Measurements from ENCODE around the gene MFSD12.
"Not testable (repeated sequence)": the region's sequence is repeated elsewhere in the genome, so short reads cannot be mapped to it uniquely, and the experiment has no call there.

The MFSD12 gene

DNA sequence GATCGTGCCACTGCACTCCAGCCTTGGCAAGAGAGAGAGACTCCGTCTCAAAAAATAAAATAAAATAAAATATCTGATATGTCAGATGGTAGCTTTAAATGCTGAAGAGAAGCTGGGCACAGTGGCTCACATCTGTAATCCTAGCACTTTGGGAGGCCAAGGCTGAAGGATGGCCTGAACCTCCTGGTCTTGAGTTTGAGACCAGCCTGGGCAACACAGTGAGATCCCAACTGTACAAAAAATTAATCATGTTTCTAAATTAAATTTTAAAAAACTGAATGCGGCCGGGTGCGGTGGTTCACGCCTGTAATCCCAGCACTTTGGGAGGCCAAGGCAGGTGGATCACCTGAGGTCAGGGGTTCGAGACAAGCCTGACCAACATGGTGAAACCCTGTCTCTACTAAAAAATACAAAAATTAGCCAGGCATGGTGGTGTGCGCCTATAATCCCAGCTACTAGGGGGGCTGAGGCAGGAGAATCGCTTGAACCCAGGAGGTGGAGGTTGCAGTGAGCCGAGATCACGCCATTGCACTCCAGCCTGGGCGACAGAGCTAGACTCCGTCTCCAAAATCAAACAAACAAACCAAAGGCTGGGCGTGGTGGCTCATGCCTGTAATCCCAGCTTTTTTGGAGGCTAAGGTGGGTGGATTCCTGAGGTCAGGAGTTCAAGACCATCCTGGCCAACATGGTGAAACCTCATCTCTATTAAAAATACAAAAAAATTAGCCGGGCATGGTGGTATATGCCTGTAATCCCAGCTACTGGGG is 26.8 kb upstream of the MFSD12 start:
- not testable (repeated sequence) for DNase-seq

GRCh38 chr19:3581792-3582191 is 24.4 kb upstream of the MFSD12 start:
- DNase-seq: not testable (repeated sequence)

DNA sequence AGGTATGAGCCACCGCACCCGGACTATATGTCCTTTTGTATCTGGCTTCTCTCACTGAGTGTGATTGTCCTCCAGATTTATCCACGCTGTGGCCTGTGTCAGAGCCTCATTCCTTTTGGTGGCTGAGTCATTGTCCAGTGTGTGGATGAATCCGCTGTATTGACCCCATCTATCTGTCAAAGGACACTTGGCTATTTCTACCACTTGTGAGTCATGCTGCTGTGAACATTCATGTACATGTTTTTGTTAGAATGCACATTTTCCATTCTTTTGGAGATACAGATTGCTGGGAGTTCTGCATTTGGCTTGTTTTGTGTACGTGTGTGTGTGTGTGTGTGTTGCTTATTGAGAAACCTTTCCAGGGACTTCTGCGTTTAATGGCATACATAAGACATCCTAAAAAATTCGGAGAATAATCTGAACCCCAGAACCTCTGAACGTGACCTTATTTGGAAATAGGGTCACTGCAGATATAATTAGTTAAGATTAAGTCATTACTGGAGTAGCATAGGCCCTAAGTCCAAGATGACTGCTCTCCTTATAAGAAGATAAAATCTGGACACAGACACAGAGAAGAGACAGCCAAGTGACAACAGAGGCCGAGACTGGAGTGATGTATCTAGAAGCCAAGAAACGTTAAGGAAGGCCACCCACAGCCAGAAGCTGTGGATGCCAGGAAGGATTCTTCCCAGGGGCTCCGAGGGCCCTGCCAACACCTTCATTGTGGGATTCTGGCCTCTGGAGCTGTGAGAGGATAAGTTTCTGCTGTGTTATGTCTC is 23.0 kb upstream of the MFSD12 start:
- no peak for DNase-seq

DNA sequence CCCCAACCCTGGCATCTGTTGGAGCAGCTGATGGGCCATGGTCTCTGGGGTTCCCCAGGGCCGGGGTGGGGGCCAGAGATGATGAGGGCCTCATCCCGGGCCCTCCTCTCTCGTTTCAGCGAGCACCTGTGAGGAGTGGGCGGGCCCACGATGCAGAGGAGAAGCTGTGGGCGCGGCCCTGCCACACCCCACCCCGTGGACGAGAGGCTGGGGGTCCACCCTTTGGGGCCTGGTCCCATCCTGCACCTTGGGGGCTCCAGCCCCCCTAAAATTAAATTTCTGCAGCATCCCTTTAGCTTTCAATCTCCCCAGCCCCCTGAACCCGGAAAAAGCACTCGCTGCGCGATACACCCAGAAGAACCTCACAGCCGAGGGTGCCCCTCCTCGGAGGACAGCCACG is 21.0 kb upstream of the MFSD12 start:
- no peak for DNase-seq

GRCh38 chr19:3577723-3578344 is 20.4 kb upstream of the MFSD12 start:
- no peak for DNase-seq

- no peak for DNase-seq
Measured at GRCh38 chr19:3576696-3577443, 19.5 kb upstream of the MFSD12 start.

DNA sequence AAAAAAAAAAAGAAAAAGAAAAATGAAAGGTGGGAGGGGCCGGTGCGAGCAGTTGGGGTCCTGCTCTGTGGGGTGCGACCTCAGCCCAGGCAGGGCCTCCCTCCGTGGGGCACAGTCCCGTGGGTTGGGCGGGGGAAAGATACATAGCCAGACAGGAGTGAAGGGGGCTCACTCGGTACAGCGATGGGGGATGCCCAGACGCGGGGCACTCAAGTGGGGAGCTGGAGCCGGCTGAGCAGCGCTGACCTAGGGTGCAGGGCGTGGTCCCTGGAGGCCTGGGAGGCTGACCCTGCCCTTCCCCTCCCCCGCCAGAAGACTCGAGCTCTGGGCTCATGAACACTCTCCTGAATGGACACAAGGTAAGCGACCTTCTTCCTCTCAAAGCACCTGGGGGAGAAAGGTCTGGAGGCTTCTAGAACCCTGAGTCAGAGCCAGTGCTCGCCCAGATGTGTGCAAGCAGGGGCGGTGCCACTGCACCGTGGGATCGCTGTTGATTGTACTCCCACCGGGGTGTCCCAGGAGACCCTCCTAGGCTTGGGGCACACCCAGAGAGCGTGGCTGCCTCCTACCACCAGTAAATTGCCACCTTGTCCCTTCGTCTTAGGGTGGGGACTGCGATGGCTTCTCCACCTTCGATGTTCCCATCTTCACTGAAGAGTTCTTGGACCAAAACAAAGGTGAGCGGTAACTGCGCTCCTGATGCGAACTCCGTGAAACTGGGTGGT is 18.7 kb upstream of the MFSD12 start:
- no peak for DNase-seq

- no peak for DNase-seq
Measured at GRCh38 chr19:3575260-3575741, 17.9 kb upstream of the MFSD12 start.

GRCh38 chr19:3573858-3574637 is 16.7 kb upstream of the MFSD12 start:
- peak; percentile 70 for DNase-seq

DNA sequence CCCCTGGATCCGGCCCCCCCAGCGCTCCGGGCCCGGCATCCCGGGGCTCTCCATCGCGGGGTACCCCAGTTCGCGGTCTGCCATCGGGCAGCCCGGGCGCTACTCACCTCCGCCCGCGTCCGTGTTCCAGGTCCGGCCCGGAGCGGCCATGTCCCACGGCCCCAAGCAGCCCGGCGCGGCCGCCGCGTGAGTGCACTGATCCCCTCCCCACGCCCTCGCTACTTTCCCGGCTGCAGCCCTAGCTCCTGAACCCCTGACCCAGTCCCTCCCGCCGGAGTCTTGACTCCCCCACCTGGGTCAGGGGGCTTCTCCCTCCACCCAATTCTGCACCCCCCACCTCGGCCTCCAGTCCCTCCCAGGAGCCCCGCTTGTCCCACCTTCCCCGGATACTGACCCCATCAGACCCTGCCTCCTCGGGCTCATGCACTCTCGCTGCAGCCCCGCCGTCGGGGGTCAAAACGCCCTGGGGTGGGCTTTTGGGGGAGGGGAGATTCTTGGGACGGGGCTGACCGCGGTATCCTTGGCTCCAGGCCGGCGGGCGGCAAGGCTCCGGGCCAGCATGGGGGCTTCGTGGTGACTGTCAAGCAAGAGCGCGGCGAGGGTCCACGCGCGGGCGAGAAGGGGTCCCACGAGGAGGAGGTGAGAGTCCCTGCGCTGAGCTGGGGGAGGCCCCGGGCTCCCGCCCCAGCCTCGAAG is 15.9 kb upstream of the MFSD12 start:
- DNase-seq: no peak

DNA sequence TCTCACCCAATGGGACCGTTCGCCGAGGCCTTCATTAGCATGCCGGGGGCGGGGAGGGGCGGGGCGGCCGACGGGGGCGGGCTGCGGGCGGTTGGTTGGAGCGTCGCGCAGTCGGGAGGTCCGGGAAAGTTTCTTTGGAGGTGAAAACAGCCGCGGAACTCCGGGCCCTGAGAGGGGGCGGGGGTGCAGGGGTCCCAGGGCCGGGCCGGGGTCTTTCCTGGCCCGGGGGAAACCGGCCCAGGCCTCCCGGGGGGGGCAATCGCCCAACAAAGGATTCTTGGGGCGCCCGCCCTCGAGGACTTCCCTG is 15.4 kb upstream of the MFSD12 start, which contains the start of gene HMG20B:
Gene HMG20B (plus strand): TSS at position 90 of the 307 bp plus-strand sequence. CDS start 366 bp downstream, outside the sequence.
- no peak for DNase-seq

GRCh38 chr19:3572132-3572854 is 14.9 kb upstream of the MFSD12 start:
- peak; percentile 99 for DNase-seq

DNA sequence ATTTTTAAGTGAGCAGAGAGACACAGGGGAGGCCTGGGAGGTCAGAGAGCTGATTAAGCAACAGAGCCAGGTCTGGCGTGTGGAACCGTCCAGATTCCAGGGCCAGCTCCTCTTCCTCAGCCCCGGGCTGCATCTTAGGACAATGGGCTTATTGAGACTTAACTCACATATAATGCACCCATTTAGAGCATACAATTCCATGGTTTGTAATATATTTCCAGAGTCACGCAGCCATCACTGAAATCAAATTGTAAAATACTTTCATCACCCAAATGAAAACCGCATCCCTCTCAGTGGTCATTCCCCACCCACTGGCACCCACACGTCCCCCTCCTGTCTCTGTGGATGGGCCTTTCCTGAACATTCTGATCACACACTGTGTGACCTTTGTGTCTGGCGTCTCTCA is 13.2 kb upstream of the MFSD12 start:
- no peak for DNase-seq

DNA sequence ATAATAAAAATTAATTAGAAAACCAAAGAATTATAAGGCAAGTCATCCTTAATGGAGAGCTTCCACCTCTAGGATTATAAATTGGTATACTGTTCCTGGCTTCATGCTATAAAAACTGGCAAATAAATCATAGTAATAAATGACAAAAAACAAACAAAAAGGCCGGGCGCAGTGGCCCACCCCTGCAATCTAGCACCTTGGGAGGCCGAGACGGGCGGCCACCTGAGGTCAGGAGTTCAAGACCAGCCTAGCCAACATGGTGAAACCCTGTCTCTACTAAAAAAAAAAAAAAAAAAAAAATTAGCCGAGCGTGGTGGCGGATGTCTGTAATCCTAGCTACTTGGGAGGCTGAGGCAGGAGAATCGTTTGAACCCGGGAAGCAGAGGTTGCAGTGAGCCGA is 12.7 kb upstream of the MFSD12 start:
- DNase-seq: not testable (repeated sequence)

DNA sequence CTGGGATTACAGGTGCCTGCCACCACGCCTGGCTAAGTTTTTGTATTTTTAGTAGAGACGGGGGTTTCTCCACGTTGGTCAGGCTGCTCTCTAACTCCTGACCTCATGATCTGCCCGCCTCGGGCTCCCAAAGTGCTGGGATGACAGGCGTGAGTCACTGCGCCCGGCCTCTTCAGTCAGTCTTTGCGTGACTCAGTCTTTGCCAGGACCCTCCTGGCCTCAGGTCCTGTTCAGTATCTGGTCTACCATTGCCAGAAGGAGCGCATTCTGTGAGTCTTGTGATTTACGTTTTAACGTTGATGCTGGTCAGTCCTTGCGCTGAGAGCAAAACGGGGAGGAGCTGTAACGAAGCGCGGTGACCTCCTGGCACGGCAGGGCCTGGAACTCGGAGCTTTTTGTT is 7.8 kb upstream of the MFSD12 start:
- DNase-seq: no peak

- DNase-seq: no peak
Measured at GRCh38 chr19:3563709-3564524, 6.5 kb upstream of the MFSD12 start.

GRCh38 chr19:3556978-3557460 is 367 bp downstream of the MFSD12 start:
- DNase-seq: peak; percentile 64

- no peak for DNase-seq
Measured at GRCh38 chr19:3556423-3556977, 886 bp downstream of the MFSD12 start.
